ENCODE results near the gene BTG1. TPM values are rescaled to one million over a fixed set of nuclear protein-coding genes. Genes with fewer than 3 reads are reported as not detected.
A peak's percentile ranks its signal among the peaks of the same experiment; 100 is the strongest.
"Not testable (repeated sequence)": the region's sequence is repeated elsewhere in the genome, so short reads cannot be mapped to it uniquely, and the experiment has no call there.

BTG1 gene
- total and polyA plus RNA-seq, 2 experiments from 2014 or later: 15.5 to 36.2 TPM

DNA sequence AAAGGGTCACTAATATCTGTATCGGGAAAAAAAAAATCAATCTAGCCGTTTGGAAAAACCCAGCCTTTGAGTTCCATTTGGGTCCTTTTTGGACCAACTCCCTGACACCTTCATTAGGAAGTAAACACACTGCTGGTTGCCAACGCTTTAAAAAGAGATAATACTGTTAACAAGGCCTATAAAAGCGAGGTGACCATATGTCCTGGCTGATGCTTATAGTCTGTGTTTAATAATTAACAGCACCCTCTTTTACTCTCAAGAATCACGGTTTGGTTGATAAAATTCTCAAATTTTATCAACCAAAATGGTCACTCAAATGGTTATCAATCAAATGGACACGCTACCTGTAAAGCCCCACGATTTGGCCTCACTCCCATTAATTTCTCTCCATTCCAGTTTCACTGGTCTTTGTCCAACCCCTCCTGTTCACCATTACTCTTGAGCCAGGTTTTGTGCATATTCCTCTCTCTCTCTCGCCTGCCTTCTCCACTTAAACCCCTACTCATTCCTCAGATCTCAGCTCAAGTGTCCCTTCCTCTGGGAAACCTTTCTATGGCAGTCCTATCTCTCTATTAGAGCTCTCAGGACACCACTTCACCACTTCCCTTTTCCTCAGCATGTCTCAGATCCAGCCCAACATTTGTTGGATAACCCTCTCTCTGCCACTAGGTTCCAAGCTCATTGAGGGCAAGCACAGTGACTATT, 9.5 kb downstream of the BTG1 start:
- Histone ChIP-seq H3K27me3 (ENCODE audit: insufficient read depth) (no peaks in the 10 kb centered on the region), H3F3A (replicated peaks; ENCODE audit: low read depth) (no peaks in the 10 kb centered on the region), H3K79me2 (replicated peaks; ENCODE audit: insufficient read depth) (peaks cover 100% of the 10 kb centered on the region), H3K4me3 (no peak overlapping the region), H3K9me2 (ENCODE audit: insufficient read depth) (no peaks in the 10 kb centered on the region), H3K27ac (ENCODE audit: low read depth) (no peak overlapping the region), H3K36me3 (ENCODE audit: insufficient read depth) (no peaks in the 10 kb centered on the region), H2AFZ (no peak overlapping the region), H3K4me1 (ENCODE audit: insufficient read depth) (peaks cover 76% of the 10 kb centered on the region), H3K4me2 (peak overlapping the region; percentile 89), H4K20me1 (replicated peaks; ENCODE audit: insufficient read depth) (peaks cover 9% of the 10 kb centered on the region; the same call in 1 of the 2 replicates)
- no peaks in the 10 kb centered on the region for H3K27me3 Mint-ChIP-seq (ENCODE audit: insufficient read depth, low read depth, poor library complexity)
- ATAC-seq: no peak
- no peak overlapping the region; the same call in 2 of the 3 replicates for H3K4me3 Mint-ChIP-seq
- no peak for TF ChIP-seq CREB1 (CRISPR knock-in tag; IDR thresholded peaks at IDR 0.05; ENCODE audit: low read depth)
- no peak for TF ChIP-seq NANOG (IDR thresholded peaks at IDR 0.05; ENCODE audit: borderline replicate concordance)
- H3K9me3 Mint-ChIP-seq: no peaks in the 10 kb centered on the region
- DNase-seq (ENCODE audit: low spot score): no peak
- peak overlapping the region; percentile 86 for H3K27ac Mint-ChIP-seq
- peaks cover under 1% of the 10 kb centered on the region; the same call in 1 of the 3 replicates for H3K36me3 Mint-ChIP-seq (ENCODE audit: low read depth)
- H3K4me1 Mint-ChIP-seq: peaks cover 84% of the 10 kb centered on the region

DNA sequence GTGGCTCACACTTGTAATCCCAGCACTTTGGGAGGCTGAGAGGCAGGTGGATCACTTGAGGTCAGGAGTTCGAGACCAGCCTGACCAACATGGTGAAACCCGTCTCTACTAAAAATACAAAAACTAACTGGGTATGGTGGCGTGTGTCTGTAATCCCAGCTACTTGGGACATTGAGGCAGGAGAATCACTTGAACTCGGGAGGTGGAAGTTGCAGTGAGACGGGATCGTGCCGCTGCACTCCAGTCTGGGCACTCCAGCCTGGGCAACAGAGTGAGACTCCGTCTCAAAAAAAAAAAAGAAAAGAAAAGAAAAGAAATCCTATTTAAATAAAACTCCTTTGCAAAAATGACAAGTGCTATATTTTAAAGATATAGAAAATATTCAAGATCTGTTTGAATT, 10.1 kb downstream of the BTG1 start:
- not testable (repeated sequence) for H3K9me3 Mint-ChIP-seq; H3K4me3 ChIP-seq; H3K27ac ChIP-seq (ENCODE audit: low read depth); ATAC-seq; H3K9me2 ChIP-seq (ENCODE audit: insufficient read depth); H3F3A ChIP-seq (replicated peaks; ENCODE audit: low read depth); H3K27ac Mint-ChIP-seq; H3K4me2 ChIP-seq; H3K36me3 Mint-ChIP-seq (ENCODE audit: low read depth); H3K4me3 Mint-ChIP-seq; H4K20me1 ChIP-seq (replicated peaks; ENCODE audit: insufficient read depth); H3K36me3 ChIP-seq (ENCODE audit: insufficient read depth); H3K27me3 ChIP-seq (ENCODE audit: insufficient read depth); H2AFZ ChIP-seq; H3K27me3 Mint-ChIP-seq (ENCODE audit: insufficient read depth, low read depth, poor library complexity); DNase-seq (ENCODE audit: low spot score)
- Histone ChIP-seq H3K4me1 (ENCODE audit: insufficient read depth) (peaks cover 76% of the 10 kb centered on the region), H3K79me2 (replicated peaks; ENCODE audit: insufficient read depth) (peaks cover 100% of the 10 kb centered on the region)
- H3K4me1 Mint-ChIP-seq: peaks cover 82% of the 10 kb centered on the region

DNA sequence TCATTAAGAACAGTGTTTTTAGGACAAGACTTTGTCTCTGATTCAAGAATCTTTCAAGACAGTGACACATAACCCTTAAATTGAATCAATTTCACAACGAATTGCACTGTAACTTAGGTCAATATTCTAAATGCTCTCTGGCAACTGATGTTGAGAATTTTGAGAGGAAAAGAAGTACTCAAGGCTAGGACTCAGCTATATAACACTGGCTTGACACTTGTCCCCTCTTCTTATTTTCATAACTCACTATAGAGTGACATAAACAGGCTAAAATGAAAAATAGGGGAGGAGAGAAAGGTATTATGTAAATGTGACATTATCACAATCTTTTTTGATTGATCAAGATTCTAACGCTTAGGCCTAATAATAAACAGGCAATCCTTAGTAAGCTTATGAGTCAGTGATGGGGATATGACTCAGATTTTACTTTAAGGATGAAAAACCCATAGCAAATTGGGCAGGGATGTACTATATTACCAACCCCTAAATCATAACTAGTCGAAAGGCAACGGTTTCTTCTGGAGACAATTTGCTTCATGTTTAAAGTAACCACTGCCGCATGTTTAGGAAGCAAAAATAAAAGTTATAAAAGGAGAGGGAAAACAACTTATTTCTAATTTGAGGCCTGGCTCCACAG, 10.9 kb downstream of the BTG1 start:
- Mint-ChIP-seq H3K9me3 (no peaks in the 10 kb centered on the region), H3K4me1 (peaks cover 74% of the 10 kb centered on the region), H3K36me3 (ENCODE audit: low read depth) (peaks cover 1% of the 10 kb centered on the region; the same call in 1 of the 3 replicates), H3K4me3 (no peak overlapping the region), H3K27ac (no peak overlapping the region), H3K27me3 (ENCODE audit: insufficient read depth, low read depth, poor library complexity) (no peaks in the 10 kb centered on the region)
- no peaks in the 10 kb centered on the region for H3K9me2 ChIP-seq (ENCODE audit: insufficient read depth)
- peak overlapping the region; percentile 56 for H3K4me2 ChIP-seq
- no peaks in the 10 kb centered on the region for H3F3A ChIP-seq (replicated peaks; ENCODE audit: low read depth)
- H4K20me1 ChIP-seq (replicated peaks; ENCODE audit: insufficient read depth): 0 out of 2 replicates have a peak, but pooled peaks cover 9% of the 10 kb centered on the region
- no peaks in the 10 kb centered on the region for H3K36me3 ChIP-seq (ENCODE audit: insufficient read depth)
- H3K79me2 ChIP-seq (replicated peaks; ENCODE audit: insufficient read depth): peaks cover 100% of the 10 kb centered on the region
- H3K4me1 ChIP-seq (ENCODE audit: insufficient read depth): peaks cover 70% of the 10 kb centered on the region
- ATAC-seq (no peak), DNase-seq (ENCODE audit: low spot score) (no peak)
- H2AFZ ChIP-seq: no peak overlapping the region
- H3K4me3 ChIP-seq: no peak overlapping the region
- H3K27ac ChIP-seq (ENCODE audit: low read depth): no peak overlapping the region
- H3K27me3 ChIP-seq (ENCODE audit: insufficient read depth): no peaks in the 10 kb centered on the region
- TF ChIP-seq CREB1 (CRISPR knock-in tag; IDR thresholded peaks at IDR 0.05; ENCODE audit: low read depth) (no peak), ZNF114 (CRISPR knock-in tag; IDR thresholded peaks at IDR 0.05) (no peak), JUNB (IDR thresholded peaks at IDR 0.05; ENCODE audit: unreplicated experiment) (no peak), STAT1 (IDR thresholded peaks at IDR 0.05; ENCODE audit: unreplicated experiment) (no peak), ZNF331 (CRISPR knock-in tag; IDR thresholded peaks at IDR 0.05; ENCODE audit: low read depth) (no peak), POLR2AphosphoS5 (IDR thresholded peaks at IDR 0.05; ENCODE audit: low read depth) (no peak), NANOG (IDR thresholded peaks at IDR 0.05; ENCODE audit: borderline replicate concordance) (no peak), EZH2phosphoT487 (IDR thresholded peaks at IDR 0.05; ENCODE audit: unreplicated experiment) (no peak)
- TF ChIP-seq, protein P1, sequence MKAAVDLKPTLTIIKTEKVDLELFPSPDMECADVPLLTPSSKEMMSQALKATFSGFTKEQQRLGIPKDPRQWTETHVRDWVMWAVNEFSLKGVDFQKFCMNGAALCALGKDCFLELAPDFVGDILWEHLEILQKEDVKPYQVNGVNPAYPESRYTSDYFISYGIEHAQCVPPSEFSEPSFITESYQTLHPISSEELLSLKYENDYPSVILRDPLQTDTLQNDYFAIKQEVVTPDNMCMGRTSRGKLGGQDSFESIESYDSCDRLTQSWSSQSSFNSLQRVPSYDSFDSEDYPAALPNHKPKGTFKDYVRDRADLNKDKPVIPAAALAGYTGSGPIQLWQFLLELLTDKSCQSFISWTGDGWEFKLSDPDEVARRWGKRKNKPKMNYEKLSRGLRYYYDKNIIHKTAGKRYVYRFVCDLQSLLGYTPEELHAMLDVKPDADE (IDR thresholded peaks at IDR 0.05): no peak
- TF ChIP-seq, protein P2, sequence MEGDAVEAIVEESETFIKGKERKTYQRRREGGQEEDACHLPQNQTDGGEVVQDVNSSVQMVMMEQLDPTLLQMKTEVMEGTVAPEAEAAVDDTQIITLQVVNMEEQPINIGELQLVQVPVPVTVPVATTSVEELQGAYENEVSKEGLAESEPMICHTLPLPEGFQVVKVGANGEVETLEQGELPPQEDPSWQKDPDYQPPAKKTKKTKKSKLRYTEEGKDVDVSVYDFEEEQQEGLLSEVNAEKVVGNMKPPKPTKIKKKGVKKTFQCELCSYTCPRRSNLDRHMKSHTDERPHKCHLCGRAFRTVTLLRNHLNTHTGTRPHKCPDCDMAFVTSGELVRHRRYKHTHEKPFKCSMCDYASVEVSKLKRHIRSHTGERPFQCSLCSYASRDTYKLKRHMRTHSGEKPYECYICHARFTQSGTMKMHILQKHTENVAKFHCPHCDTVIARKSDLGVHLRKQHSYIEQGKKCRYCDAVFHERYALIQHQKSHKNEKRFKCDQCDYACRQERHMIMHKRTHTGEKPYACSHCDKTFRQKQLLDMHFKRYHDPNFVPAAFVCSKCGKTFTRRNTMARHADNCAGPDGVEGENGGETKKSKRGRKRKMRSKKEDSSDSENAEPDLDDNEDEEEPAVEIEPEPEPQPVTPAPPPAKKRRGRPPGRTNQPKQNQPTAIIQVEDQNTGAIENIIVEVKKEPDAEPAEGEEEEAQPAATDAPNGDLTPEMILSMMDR (conservative IDR thresholded peaks at IDR 0.05; ENCODE audit: low read depth in 2 of 2): no peak
- TF ChIP-seq, protein P3, sequence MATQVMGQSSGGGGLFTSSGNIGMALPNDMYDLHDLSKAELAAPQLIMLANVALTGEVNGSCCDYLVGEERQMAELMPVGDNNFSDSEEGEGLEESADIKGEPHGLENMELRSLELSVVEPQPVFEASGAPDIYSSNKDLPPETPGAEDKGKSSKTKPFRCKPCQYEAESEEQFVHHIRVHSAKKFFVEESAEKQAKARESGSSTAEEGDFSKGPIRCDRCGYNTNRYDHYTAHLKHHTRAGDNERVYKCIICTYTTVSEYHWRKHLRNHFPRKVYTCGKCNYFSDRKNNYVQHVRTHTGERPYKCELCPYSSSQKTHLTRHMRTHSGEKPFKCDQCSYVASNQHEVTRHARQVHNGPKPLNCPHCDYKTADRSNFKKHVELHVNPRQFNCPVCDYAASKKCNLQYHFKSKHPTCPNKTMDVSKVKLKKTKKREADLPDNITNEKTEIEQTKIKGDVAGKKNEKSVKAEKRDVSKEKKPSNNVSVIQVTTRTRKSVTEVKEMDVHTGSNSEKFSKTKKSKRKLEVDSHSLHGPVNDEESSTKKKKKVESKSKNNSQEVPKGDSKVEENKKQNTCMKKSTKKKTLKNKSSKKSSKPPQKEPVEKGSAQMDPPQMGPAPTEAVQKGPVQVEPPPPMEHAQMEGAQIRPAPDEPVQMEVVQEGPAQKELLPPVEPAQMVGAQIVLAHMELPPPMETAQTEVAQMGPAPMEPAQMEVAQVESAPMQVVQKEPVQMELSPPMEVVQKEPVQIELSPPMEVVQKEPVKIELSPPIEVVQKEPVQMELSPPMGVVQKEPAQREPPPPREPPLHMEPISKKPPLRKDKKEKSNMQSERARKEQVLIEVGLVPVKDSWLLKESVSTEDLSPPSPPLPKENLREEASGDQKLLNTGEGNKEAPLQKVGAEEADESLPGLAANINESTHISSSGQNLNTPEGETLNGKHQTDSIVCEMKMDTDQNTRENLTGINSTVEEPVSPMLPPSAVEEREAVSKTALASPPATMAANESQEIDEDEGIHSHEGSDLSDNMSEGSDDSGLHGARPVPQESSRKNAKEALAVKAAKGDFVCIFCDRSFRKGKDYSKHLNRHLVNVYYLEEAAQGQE (IDR thresholded peaks at IDR 0.05; ENCODE audit: unreplicated experiment): no peak

Measured in GM23338 (cell line).